GM12875 (cell line): ENCODE measurements around the gene UGT1A4.

Experiments
- H3K4me3 ChIP-seq: one replicate; pipeline ENCODE4 v1.5.1; 2011; ENCODE audit warnings: low read depth, low read length, control low read depth
- TF ChIP-seq, protein P1 (sequence below): IDR thresholded peaks from 2 replicates; pipeline ENCODE4 v1.5.1; 2011; ENCODE audit warnings: low read depth, mild to moderate bottlenecking, control low read depth, inconsistent platforms, low read length, moderate library complexity, borderline replicate concordance; ENCODE audit not compliant: insufficient read depth

Gene UGT1A4

DNA sequence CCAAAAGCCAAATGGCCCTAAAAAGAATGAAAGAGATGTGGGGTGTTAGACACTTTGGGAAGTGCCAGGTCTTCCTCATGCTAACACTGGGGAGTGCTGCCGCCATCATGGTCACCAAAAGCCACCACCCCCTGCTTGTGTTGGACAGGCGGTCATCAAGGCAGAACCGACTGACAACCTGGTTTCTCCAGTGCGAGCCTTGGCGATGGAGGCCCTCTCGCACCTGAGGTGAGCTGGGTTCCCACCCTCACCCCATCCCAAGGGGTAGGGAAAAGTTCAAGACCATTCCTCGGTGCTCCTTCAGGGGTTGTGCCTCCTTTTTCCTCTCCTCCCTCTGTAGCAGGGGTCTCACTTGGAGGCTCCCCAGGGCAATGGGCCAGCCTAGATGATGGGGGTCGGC lies 93.2 kb downstream of the UGT1A4 start:
- H3K4me3 ChIP-seq, result no peak overlapping the region
- TF ChIP-seq, protein P1, sequence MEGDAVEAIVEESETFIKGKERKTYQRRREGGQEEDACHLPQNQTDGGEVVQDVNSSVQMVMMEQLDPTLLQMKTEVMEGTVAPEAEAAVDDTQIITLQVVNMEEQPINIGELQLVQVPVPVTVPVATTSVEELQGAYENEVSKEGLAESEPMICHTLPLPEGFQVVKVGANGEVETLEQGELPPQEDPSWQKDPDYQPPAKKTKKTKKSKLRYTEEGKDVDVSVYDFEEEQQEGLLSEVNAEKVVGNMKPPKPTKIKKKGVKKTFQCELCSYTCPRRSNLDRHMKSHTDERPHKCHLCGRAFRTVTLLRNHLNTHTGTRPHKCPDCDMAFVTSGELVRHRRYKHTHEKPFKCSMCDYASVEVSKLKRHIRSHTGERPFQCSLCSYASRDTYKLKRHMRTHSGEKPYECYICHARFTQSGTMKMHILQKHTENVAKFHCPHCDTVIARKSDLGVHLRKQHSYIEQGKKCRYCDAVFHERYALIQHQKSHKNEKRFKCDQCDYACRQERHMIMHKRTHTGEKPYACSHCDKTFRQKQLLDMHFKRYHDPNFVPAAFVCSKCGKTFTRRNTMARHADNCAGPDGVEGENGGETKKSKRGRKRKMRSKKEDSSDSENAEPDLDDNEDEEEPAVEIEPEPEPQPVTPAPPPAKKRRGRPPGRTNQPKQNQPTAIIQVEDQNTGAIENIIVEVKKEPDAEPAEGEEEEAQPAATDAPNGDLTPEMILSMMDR, result no peak

DNA sequence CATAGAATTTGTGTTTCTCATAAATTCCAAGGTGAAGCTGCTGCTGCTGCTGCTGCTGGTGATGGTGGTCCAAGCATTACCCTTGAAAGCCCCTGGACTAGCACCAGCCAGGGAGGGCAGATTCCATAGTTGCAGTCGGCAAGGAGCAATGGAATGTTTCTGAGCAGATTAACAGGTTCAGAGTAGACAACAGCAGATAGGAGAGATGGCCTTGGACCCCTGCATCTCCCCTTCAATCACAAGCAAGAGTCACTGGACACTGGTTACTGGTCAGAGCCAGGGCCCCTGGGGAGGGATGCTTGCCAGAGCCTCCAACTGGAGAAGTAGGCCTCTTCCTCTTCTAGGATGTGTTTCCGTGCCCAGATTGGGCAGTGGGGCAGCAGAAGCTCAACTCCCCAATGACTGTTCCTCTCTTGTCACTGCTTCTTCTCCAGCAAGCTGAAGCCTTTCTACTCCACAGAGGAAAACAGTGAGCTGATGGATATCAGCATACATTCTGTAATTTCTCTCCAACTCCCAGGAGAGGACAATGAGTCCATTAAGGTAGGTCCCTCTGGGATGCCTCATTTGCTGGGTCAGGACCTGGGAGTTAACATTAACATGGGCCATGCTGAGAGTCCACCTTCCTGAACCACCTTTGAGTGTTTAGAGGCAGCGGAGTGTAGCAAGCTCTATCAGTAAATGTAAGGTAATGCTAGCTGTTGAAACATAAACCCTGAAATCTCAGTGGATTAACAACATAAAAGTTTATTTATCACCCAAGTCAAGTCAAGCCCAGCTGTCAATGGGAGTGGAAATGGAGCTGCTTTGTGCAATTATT lies 94.9 kb downstream of the UGT1A4 start:
- TF ChIP-seq, protein P1, result no peak
- no peak overlapping the region for H3K4me3 ChIP-seq

DNA sequence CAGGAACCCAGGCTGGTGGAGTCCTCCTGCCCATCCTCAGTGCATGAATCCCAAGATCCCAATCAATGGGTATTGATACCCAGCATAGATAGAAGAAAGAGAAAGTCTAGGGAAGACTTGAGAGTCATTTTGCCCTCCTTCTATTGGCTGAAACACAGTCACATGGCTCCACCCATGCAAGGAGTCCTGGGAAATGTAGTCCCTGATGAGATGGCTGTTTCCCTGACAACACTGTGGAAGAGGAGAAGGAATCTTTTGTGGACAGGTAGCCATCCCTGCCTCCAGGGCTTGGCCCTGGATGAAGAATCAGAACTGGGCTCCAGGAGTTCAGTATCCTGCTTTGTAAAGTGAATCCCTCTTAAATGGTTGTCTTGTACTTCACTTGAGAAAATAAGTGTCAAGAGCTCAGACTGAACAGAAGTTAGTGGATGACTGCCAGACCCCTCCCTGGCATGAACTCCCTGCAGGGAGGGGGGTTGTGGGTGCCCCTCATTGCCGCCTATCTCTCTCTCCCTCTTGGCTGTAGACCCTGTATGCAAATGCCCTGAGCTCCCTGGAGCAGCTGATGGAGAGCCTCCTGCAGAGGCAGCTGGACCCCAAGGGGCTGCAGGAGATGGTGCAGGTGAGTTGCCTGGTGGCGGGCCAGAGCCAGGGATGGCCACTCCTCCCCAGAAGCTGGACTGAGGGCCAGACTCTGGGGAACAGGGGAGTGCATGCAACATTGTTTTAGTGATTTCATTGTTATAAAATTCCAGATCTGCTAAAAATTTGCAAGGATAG lies 95.7 kb downstream of the UGT1A4 start:
- TF ChIP-seq, protein P1, result no peak

DNA sequence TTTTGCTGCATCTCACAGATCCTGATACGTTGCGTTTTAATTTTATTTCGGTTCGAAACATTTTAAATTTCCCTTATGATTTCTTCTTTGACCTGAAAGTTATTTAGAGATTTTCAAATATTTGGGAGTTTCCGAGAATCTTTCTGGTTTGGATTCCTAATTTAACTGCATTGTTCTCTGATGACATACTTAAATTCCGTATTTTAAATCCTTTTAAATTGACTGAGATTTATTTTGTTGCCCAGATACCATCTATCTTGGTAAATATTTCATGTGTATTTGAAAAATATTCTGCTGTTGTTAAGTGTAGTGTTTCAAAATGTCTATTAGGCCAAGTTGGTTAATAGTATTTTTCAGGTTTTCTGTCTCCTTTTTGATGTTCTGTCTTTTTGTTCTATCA lies 97.3 kb downstream of the UGT1A4 start:
- no peak overlapping the region for H3K4me3 ChIP-seq
- TF ChIP-seq, protein P1, result no peak

More for the DNA sequence above, 95.7 kb downstream of the UGT1A4 start:
- H3K4me3 ChIP-seq, result no peak overlapping the region

DNA sequence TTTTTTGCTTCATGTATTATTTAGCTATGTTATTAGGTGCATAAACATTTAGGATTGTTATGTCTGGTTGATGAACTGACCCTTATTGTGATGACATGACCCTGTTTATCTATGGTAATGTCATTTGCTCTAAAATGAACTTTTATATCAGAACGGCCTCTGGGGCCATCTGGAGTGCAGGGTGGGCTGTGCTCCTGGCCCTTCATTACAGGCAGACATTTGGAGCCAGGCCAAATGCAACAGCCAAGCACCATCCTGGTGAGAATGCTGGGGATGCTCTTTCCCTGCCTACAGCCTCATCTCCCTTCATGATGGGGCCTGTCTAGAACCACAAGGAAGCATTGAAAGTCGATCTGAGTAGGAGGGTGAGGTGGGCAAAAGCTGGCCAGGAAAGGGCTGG lies 97.8 kb downstream of the UGT1A4 start:
- H3K4me3 ChIP-seq, result no peak overlapping the region
- TF ChIP-seq, protein P1, result no peak

DNA sequence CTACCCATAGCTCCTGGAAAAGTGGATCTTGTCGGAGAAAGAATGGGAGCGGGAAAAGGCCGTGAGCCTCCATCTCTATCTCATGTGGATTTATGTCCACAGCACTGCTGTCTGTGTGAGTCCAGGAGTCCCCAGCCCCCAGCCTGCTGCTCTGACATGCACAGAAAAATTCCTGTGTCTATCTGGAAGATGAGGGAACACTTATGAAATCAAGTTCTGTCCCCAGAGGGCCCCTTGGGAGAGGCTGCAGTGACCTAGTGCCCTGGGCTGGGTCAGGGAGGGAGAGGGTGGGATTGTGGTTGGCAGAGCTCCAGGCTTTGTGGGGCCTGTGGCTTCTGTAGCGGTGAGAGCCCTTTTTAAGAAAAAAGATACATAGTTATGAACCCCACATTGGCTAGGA lies 98.2 kb downstream of the UGT1A4 start:
- no peak overlapping the region for H3K4me3 ChIP-seq
- TF ChIP-seq, protein P1, result no peak
